SK-N-MC (cell line): ENCODE measurements around the gene CCND1.

ENCODE experiments used
- EZH2 ChIP-seq: fragments of 200-600 bp; sonication (generic); IDR thresholded peaks from one replicate; pipeline ENCODE4 v1.6.1; 2017; ENCODE audit warnings: antibody characterized with exemption
- FOXP2 ChIP-seq: optimal IDR thresholded peaks from 2 replicates; pipeline ENCODE3; 2011; ENCODE audit warnings: mild to moderate bottlenecking, moderate library complexity; ENCODE audit not compliant: insufficient read depth; ENCODE audit errors: extremely low read length, control extremely low read depth
- POLR2AphosphoS5 ChIP-seq: IDR thresholded peaks from 2 replicates; pipeline ENCODE4 v1.6.1; 2012; ENCODE audit warnings: mild to moderate bottlenecking, low read depth, low read length, borderline replicate concordance

- TF ChIP-seq POLR2AphosphoS5 (no peak), EZH2 (no peak), FOXP2 (no peak)
Measured at GRCh38 chr11:69666752-69667536, 26.0 kb downstream of the CCND1 start.
